HepG2 (cell line): ENCODE results near the gene AGER. TPM values are rescaled to one million over a fixed set of nuclear protein-coding genes. Genes with fewer than 3 reads are reported as not detected.

Source experiments
- BCL6 ChIP-seq: IDR thresholded peaks from 2 replicates; pipeline ENCODE4 v1.6.1; 2016; ENCODE audit warnings: missing genetic modification reagents, missing compliant biosample characterization
- HNF1A ChIP-seq, 2 experiments: sonication (generic) in 1 of 2; formaldehyde crosslinking in 1 of 2; IDR thresholded peaks; 2 replicates each; pipeline versions ENCODE4 v1.4.0 to v1.6.1; 2016 to 2020; ENCODE audit warnings: borderline replicate concordance in 1 of 2, low read depth in 1 of 2, mild to moderate bottlenecking in 1 of 2, missing genetic modification reagents in 1 of 2
- KLF6 ChIP-seq: IDR thresholded peaks from 2 replicates; pipeline ENCODE4 v1.8.0; 2016; ENCODE audit warnings: missing biosample characterization, missing genetic modification reagents
- MED8 ChIP-seq: sonication (generic); formaldehyde crosslinking; IDR thresholded peaks from 2 replicates; pipeline ENCODE4 v1.8.1; 2023; ENCODE audit warnings: mild to moderate bottlenecking, missing genetic modification reagents; ENCODE audit not compliant: insufficient replicate concordance
- MXD3 ChIP-seq: IDR thresholded peaks from 2 replicates; pipeline ENCODE4 v1.6.1; 2016; ENCODE audit warnings: mild to moderate bottlenecking, missing biosample characterization, missing genetic modification reagents
- RXRA ChIP-seq: sonication (generic); formaldehyde crosslinking; IDR thresholded peaks from 2 replicates; pipeline ENCODE4 v1.5.1; 2020; ENCODE audit warnings: missing genetic modification reagents
- ZBTB14 ChIP-seq: sonication (generic); formaldehyde crosslinking; IDR thresholded peaks from 2 replicates; pipeline ENCODE4 v1.4.0; 2020; ENCODE audit warnings: missing genetic modification reagents
- ZBTB38 ChIP-seq: sonication (generic); formaldehyde crosslinking; IDR thresholded peaks from 2 replicates; pipeline ENCODE4 v1.5.1; 2020; ENCODE audit warnings: mild to moderate bottlenecking, missing genetic modification reagents
- ZNF230 ChIP-seq: sonication (generic); formaldehyde crosslinking; IDR thresholded peaks from 2 replicates; pipeline ENCODE4 v1.4.0; 2020; ENCODE audit warnings: mild to moderate bottlenecking, missing genetic modification reagents
- ZNF446 ChIP-seq: sonication (generic); formaldehyde crosslinking; IDR thresholded peaks from 2 replicates; pipeline ENCODE4 v1.5.0; 2020; ENCODE audit warnings: mild to moderate bottlenecking, missing genetic modification reagents
- polyA plus RNA-seq, 8 experiments: library from polyadenylated mRNA; depleted of rRNA in 3 of 8; stranded (reverse) in 7 of 8; unstranded in 1 of 8; fragments of >200 nt; fragmentation: Illumina TruSeq in 4 of 8; extraction: Trizol in 4 of 8; gene quantifications; 2 replicates each; pipeline versions ENCODE4 v1.2.1 to v1.2.3, GENCODE V29; 2011 to 2016; ENCODE audit warnings: low read depth in 4 of 8, missing spikeins in 1 of 8, mixed read lengths in 1 of 8; ENCODE audit not compliant: insufficient read depth in 1 of 8
- total RNA-seq, 5 experiments: library from RNA; depleted of rRNA; stranded (reverse); fragments of >200 nt; fragmentation: Illumina TruSeq; extraction: Trizol; gene quantifications; 2 replicates each; pipeline ENCODE4 v1.2.3, GENCODE V29; 2016; ENCODE audit warnings: low read depth in 1 of 5
- TF ChIP-seq, protein P1 (sequence below): sonication (generic); formaldehyde crosslinking; IDR thresholded peaks from 2 replicates; pipeline ENCODE4 v1.5.1; 2020; ENCODE audit warnings: missing genetic modification reagents, mild to moderate bottlenecking, borderline replicate concordance

Gene AGER
- total and polyA plus RNA-seq, 2 of the 13 experiments (the other 11 are each of a cell fraction or from before 2014, with no cell fraction given): 1.9 to 5.1 TPM

GRCh38 chr6:32183483-32184083 is 470 bp downstream of the AGER start (continued):
- 0 out of 2 replicates have a peak, but pooled peaks have one; percentile 9 for TF ChIP-seq ZNF446 (CRISPR knock-in tag)
- TF ChIP-seq ZNF230: no peak
- TF ChIP-seq RXRA (CRISPR knock-in tag): 0 out of 2 replicates have a peak, but pooled peaks have one; percentile 2
- no peak for TF ChIP-seq MXD3 (CRISPR knock-in tag)
- no peak for TF ChIP-seq KLF6 (CRISPR knock-in tag)
- no peak for TF ChIP-seq BCL6 (CRISPR knock-in tag)
- no peak for TF ChIP-seq MED8 (CRISPR knock-in tag)
- TF ChIP-seq, protein P1, sequence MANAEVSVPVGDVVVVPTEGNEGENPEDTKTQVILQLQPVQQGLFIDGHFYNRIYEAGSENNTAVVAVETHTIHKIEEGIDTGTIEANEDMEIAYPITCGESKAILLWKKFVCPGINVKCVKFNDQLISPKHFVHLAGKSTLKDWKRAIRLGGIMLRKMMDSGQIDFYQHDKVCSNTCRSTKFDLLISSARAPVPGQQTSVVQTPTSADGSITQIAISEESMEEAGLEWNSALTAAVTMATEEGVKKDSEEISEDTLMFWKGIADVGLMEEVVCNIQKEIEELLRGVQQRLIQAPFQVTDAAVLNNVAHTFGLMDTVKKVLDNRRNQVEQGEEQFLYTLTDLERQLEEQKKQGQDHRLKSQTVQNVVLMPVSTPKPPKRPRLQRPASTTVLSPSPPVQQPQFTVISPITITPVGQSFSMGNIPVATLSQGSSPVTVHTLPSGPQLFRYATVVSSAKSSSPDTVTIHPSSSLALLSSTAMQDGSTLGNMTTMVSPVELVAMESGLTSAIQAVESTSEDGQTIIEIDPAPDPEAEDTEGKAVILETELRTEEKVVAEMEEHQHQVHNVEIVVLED: no peak
- TF ChIP-seq HNF1A (IDR thresholded peaks at IDR 0.05; ENCODE audit: low read depth): no peak
- no peak for TF ChIP-seq HNF1A (CRISPR knock-in tag; IDR thresholded peaks at IDR 0.05; ENCODE audit: borderline replicate concordance)
- TF ChIP-seq ZBTB38 (CRISPR knock-in tag): no peak
- no peak for TF ChIP-seq ZBTB14 (CRISPR knock-in tag)
- TF ChIP-seq, all 625 proteins: peak for 4
